ENCODE data around the gene GREB1L.
"Not testable (repeated sequence)": the region's sequence is repeated elsewhere in the genome, so short reads cannot be mapped to it uniquely, and the experiment has no call there.

The GREB1L gene

DNA sequence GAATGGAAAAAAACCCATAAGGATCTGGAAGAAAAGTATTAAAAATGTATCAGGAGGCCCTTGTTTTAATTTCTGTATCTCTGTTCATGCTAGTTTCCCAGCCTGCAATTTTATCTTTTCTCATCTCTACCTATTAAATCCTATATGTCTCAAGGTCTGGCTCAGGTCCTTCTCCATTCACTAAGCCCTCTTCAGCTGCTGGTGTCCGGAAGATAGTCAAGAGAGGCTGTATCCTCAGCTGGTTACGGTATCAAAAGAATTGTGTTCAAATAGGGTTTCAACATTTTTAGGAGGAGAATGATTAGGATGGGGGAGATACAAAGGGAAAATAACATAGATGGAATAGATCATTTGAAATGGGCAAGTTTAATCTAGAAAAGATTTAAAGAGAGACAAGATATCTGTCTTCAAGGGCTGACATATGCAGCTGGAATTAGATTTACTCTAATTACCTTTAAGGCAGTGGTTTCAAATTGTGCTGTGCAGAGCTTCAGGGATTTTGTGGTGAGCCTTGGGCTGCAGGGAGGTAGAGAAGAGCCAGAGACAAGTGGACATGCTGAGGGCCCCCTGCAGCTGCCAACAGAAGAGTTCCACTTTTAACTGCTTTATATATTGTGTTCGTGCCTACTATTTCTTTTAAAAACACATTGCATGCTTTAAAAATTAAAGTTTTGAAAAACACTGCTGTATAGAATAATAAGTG, 24.1 kb downstream of the GREB1L start:
- DNase-seq: no peak

DNA sequence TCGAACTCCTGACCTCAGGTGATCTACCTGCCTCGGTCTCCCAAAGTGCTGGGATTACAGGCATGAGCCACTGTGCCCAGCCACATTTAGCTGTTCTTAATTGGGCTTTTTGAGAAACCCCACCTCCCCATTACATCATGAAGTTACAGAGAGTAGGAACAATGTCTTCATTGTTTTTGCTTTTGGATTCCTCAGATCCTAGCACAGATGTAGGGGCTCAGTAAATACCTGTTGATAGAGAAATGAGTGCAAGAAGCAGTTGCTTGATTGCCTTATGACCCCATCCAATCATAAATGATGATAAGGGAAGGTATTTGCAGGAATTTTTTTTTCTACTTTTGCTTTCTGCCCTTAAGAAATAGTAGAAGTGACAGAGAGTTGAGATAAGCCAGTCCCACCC, 25.4 kb downstream of the GREB1L start:
- no peak for DNase-seq

DNA sequence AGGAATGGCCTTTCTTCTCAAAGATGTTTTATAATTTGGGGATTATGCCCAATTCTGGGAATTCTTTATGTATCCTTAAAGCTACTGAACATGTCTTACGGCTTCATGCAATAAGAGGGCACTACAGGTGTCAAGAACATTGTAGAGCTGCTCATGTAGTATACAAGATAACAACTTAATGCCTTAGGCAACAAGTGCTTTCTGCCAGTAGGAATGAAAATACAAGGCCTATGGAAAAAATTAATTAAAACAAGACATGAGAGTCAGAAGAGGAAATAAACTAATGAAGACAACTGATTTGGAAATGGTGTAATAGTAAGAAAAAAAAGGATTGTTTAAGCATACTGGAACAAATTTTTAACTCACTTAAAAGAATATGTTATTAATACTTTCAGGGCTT, 27.3 kb downstream of the GREB1L start:
- DNase-seq: no peak

- DNase-seq: no peak
These were observed 28.4 kb downstream of the GREB1L start for GRCh38 chr18:21270453-21270852.

DNA sequence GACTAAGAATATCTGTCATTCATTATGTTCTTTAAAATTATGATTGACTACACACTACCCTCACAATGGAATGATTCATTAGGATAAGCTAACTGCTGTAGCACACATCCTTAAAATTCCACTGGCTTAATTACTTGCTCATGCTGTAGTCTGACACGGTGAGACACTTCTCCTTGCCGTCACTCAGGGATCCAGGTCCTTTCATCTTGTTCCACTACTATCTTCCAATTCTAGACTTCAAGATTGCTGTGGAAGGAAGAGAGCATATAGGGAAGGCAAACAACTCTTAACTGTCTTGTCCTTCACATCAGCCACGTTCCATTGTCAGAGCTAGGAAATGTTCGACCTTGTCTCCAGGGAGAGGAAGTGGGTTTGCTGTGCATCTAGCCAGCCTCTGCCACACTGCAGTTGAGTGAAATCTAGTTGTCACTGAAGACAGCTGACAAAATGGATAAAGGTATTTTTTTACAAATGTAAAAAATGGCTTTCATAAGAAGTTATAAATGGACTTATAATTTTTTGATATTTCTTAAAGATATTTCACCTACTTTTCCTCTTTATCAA, 30.1 kb downstream of the GREB1L start:
- DNase-seq: no peak

DNA sequence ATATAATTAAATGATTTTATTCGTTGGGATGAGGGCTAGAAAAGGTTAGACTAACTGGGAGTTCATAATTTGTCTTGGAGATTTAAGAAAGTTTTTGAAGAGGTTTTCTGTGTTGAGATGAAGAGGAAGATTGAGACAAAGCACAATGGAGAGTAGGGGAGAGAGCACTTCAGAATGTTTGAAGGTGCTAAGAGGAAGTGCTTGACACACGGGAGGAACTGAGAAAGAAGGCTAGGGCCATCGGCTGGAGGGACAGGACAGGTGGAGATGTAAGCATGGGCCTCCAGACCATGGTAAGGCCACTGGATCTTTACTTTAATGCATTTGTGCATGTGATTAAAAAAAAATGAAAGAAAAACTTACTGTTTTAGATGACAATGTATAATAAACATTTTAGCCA, 31.5 kb downstream of the GREB1L start:
- no peak for DNase-seq

GRCh38 chr18:21275645-21276044, 33.6 kb downstream of the GREB1L start:
- DNase-seq: no peak

- DNase-seq: no peak
These were observed 35.5 kb downstream of the GREB1L start for GRCh38 chr18:21277578-21277977.

DNA sequence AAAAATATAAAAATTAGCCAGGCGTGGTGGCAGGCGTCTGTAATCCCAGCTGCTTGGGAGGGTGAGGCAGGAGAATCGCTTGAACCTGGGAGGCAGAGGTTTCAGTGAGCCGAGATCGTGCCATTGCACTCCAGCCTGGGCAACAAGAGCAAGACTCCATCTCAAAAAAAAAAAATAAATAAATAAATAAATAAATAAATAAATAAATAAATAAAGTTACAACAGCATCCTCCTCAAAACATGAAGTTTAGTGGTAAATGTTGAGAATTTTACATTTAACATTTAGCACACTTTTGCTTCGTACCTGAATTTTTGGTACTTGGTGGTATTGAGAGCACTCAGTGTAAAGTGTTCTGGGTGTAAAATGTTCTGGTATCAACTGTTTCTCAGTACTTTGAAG, 36.2 kb downstream of the GREB1L start:
- not testable (repeated sequence) for DNase-seq

DNA sequence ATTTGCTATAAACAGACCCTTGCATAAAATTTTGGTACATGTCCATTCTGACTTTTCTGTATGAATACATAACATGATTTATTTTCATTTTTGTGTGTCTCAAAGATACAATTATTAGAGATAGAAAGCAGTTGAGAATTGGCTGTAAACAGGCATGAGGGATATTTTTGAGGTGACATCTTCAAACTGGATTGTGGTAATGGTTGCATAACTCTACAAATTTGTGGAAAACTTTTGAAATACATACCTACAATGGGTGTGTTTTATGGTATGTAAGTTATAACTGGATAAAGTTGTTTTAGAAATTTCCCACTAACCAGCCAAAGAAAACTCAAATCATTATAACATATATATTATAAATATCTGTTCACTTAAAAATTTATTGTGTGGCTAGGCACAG, 39.6 kb downstream of the GREB1L start:
- no peak for DNase-seq

- DNase-seq: no peak
These were observed 42.5 kb downstream of the GREB1L start for GRCh38 chr18:21284540-21284939.

GRCh38 chr18:21289827-21290226, 47.8 kb downstream of the GREB1L start:
- no peak for DNase-seq

DNA sequence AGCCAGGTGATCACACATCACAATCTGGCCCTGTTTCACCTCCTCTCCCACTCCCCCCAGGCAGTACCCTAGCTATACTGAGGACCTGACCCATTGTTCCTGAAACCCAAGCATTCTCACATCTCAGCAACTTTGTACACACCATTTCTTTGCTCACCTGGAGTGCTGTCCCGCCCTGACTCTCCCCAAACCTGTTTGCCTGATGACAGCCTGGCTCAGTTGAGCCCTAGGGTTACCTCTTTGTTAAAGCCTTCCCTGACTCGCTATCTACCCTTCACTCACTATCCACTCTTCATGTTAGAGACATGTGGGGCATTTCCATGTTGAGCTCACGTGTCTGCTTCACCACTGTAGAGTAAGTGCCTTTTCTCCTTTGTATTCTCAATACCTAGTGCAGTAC, 49.1 kb downstream of the GREB1L start:
- DNase-seq: no peak

DNA sequence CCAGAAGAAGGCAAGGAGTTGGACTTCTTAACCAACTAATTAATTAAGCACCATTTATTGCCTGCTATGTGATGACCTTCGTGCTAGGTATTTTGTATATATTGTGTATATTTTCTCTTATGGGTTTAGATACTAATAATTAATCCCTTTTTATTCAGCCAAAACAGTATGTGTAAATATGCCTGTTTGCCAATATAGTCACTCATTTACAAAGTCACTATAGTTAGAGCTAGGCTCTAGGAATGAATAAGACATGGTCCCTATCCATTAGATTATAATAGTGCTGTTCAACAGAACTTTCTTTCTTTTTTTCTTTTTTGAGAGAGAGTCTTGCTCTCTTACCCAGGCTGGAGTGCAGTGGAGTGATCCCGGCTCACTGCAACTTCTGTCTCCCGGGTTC, 51.4 kb downstream of the GREB1L start:
- DNase-seq: no peak

DNA sequence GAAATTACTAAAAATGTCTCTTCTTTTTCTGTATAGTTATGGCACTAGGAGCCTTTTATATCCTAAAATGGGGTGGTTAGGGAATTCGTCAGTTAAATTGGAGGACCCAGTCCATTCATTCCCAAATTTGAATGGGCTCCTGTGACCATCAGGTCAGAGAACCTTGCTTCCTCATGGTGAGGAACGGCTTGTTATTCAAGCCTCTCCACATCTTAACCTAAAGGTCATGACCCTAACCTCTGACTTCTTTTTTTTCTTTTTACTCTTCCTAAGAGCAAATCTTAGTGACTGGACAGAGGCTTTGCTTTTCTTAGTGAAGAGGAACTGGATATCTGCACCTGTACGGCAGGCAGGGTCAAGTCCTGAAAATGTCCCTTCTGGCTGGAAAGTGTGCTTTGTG, 53.1 kb downstream of the GREB1L start:
- no peak for DNase-seq

- no peak for DNase-seq
These were observed 54.0 kb downstream of the GREB1L start for GRCh38 chr18:21296045-21296444.

DNA sequence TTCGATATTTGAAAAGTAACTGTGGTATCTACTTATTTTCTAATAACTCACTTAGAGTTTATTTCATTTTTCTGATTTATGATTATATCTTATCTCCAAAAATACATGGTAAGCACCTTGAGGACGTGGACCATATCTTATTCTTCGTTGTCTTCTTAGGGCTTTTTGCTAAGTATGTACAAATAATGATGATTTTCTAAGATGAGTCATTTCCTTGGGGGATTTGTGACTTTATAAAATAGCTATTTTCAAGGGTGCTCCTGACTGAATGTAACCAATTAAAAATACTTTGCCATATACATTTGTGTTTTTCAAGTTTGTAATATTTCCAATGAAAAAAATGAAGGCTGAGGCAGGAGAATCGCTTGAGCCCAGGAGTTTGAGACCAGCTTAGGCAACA, 56.3 kb downstream of the GREB1L start:
- DNase-seq: no peak

DNA sequence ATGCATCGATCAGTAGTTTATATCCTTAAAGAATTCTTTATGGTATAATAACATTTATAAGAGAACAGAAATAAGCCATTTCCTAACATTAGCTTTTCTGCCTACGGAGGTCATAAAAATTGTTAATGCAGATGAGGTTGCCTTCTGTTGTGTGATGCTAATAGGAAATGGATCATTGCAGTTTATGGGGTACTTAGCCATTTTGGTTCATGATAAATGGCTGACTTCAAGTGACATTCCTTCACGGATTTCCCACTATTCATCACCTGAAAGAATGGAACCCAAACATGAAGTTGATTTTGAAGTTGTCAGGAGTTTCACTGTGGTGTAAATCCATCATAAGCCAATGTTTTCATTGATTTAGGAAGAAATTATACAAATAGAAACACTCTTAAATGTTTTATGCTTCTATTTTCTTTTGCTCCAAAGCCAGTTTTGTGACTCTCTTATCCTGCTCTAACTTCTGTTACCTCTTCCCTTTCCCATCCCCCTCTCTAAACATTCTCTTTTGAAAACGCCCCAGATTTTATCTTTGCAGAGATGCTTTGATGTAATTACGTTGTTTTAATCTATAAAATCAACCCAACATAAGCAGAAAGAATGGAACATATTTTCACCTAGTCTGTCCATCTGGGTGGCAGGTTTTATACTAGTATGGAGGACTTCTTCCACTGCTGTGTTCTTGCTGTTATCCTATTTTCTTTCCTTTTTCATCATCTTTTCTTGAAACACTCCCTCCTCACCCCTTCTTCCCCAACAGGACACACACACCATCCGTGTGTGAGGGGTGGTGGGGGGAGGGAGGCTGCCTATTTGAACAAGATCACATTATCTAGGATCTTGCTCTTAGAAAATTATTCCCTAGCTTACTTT, 58.2 kb downstream of the GREB1L start:
- DNase-seq: no peak

GRCh38 chr18:21300908-21301200, 58.8 kb downstream of the GREB1L start:
- no peak for DNase-seq

DNA sequence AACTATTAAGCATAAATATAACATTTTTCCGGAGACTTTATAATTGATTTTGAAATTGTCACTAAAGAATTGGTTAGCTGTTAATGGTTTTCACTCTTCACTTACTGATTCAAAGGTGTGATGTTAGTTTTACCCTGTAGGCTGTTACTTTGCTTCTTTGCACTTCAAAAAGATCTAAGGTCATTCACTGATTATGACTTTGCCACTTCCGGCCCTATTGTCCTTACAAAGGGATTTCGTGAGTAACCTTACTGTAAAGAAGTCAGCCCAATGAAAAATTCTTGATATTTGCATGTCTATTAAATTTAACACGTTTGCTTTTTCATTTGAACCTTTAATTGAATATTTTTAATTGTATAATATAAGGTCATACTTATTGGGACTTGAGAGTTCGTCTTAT, 61.4 kb downstream of the GREB1L start:
- DNase-seq: no peak

- DNase-seq: no peak
These were observed 61.9 kb downstream of the GREB1L start for GRCh38 chr18:21303895-21304294.

DNA sequence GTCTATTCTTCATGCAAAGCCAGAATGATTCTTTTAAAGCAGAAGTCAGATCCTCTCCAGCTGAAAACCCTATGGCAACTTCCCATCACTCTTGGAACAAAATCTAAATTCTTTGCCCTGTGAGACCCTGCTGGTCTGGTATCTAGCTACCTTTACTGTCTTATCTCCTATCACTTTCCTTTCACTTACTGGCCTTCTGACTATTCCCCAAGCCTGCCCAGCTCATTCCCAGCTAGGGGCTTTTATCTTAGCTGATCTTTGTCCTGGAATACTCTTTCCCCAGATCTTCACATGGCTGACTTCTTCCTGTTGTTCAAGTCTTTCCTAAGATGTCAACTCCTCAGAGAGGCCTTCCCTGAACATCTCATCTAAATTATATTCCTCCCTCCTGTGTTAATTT, 63.6 kb downstream of the GREB1L start:
- DNase-seq: no peak

DNA sequence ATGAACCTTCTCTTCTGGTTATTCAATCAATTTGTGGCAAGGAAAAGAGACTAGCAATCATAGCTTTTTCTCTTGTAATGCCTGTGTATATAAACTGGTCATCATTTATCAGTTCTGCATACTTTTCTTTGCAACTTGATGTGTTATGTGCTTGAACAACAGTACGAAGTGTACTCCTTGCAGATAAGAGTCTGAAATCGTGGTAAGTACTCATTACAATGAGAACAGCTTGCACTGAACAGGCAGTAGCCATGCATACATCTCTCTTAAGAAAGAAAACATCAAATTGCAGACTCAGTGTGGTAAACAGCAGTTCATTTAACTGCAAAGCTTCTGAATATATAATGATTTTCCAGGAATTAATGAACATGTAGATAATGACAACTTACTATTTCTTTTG, 64.3 kb downstream of the GREB1L start:
- no peak for DNase-seq

- no peak for DNase-seq
These were observed 65.5 kb downstream of the GREB1L start for GRCh38 chr18:21307578-21307977.
